ENCODE results near the gene GTF2I.
"Not testable (repeated sequence)": the region's sequence is repeated elsewhere in the genome, so short reads cannot be mapped to it uniquely, and the experiment has no call there.

The GTF2I gene

GRCh38 chr7:74788369-74789150 is 131.0 kb downstream of the GTF2I start:
- H3K27ac ChIP-seq, H3K27me3 ChIP-seq, H3K9me3 ChIP-seq, H3K9ac ChIP-seq, H4K20me1 ChIP-seq, H3K36me3 ChIP-seq, H3K4me1 ChIP-seq, H3K4me2 ChIP-seq: not testable (repeated sequence)
- H3K4me3 ChIP-seq, result peak overlapping the region; percentile 47; the same call in 1 of the 2 replicates

GRCh38 chr7:74789200-74789736 is 131.8 kb downstream of the GTF2I start:
- H4K20me1 ChIP-seq, H3K4me1 ChIP-seq, H3K27me3 ChIP-seq, H3K4me3 ChIP-seq, H3K9ac ChIP-seq, H3K27ac ChIP-seq, H3K4me2 ChIP-seq, H3K36me3 ChIP-seq, H3K9me3 ChIP-seq: not testable (repeated sequence)

GRCh38 chr7:74797848-74798622 is 140.5 kb downstream of the GTF2I start:
- H3K9ac ChIP-seq, H4K20me1 ChIP-seq, H3K27ac ChIP-seq: not testable (repeated sequence)

GRCh38 chr7:74798644-74799043 is 141.1 kb downstream of the GTF2I start:
- H3K4me3 ChIP-seq, H3K27ac ChIP-seq, H3K4me1 ChIP-seq, H3K4me2 ChIP-seq, H3K9ac ChIP-seq, H4K20me1 ChIP-seq, H3K27me3 ChIP-seq, H3K9me3 ChIP-seq, H3K36me3 ChIP-seq: not testable (repeated sequence)

More at GRCh38 chr7:74797848-74798622, 140.5 kb downstream of the GTF2I start:
- H3K9me3 ChIP-seq, H3K4me1 ChIP-seq, H3K4me3 ChIP-seq, H3K4me2 ChIP-seq, H3K27me3 ChIP-seq, H3K36me3 ChIP-seq: not testable (repeated sequence)
